Small intestine (tissue), 7 donors: Measurements from ENCODE around the gene NAP1L4. TPM values are rescaled to one million over a fixed set of nuclear protein-coding genes. Genes with fewer than 3 reads are reported as not detected.

ENCODE experiments used
- DNase-seq, 2 donors: peaks; one replicate each; pipeline versions ENCODE4 v3.0.0 to v3.0.0-alpha.2; 2013
- FAIRE-seq: peaks from 2 replicates; lab custom pipeline; 2012; peaks lifted over from hg19 to GRCh38; lab: Jason Lieb, UNC
- H3K27ac ChIP-seq, 3 donors: one replicate each; pipeline ENCODE4 v1.5.1; 2013; ENCODE audit warnings: low read length in 2 of 3, mild to moderate bottlenecking in 2 of 3, control low read depth in 1 of 3, inconsistent platforms in 1 of 3, low read depth in 1 of 3, moderate library complexity in 1 of 3
- H3K27me3 ChIP-seq, 3 donors: one replicate each; pipeline ENCODE4 v1.6.1; 2013; ENCODE audit warnings: low read length in 3 of 3, inconsistent platforms in 1 of 3; ENCODE audit not compliant: control insufficient read depth in 3 of 3, insufficient read depth in 3 of 3
- H3K36me3 ChIP-seq, 3 donors: one replicate each; pipeline ENCODE4 v1.6.1; 2013; ENCODE audit warnings: low read length in 3 of 3, inconsistent platforms in 1 of 3, low read depth in 1 of 3, mild to moderate bottlenecking in 1 of 3, moderate library complexity in 1 of 3; ENCODE audit not compliant: control insufficient read depth in 3 of 3, insufficient read depth in 2 of 3
- H3K4me1 ChIP-seq, 3 donors: one replicate each; pipeline ENCODE4 v1.6.1; 2013; ENCODE audit warnings: low read length in 2 of 3, inconsistent platforms in 1 of 3, low read depth in 1 of 3, mild to moderate bottlenecking in 1 of 3, moderate library complexity in 1 of 3; ENCODE audit not compliant: control insufficient read depth in 3 of 3, insufficient read depth in 2 of 3
- H3K4me3 ChIP-seq, 3 donors: one replicate each; pipeline ENCODE4 v1.5.1; 2013; ENCODE audit warnings: low read length in 3 of 3, control low read depth in 1 of 3, inconsistent platforms in 1 of 3, low read depth in 1 of 3, mild to moderate bottlenecking in 1 of 3, moderate library complexity in 1 of 3
- H3K9me3 ChIP-seq, 2 donors: one replicate each; pipeline ENCODE4 v1.6.1; 2013; ENCODE audit warnings: low read depth in 1 of 2, low read length in 1 of 2; ENCODE audit not compliant: control insufficient read depth in 2 of 2, insufficient read depth in 1 of 2
- WGBS, 3 donors: extraction: QIAGEN DNeasy Blood & Tissue Kit; methylation state at CpG; one replicate each; pipeline ENCODE4 v1.1.7; 2013; 5-methylcytosine and 5-hydroxymethylcytosine counted together
- polyA plus RNA-seq, 4 donors: library from polyadenylated mRNA; stranded (reverse) in 3 of 4; unstranded in 1 of 4; fragments of 200-250 nt in 3 of 4; fragments of 120-200 nt in 1 of 4; gene quantifications; one replicate each; pipeline versions ENCODE4 v1.2.1 to v1.2.3, GENCODE V29; 2013
- donor health status: healthy with polysubstance abuse.
- donor health status: control.
- donor health status: control.
- donor health status: Bipolar disorder and iron deficiency.
- donor health status: healthy.

The NAP1L4 gene
- polyA plus RNA-seq, 4 donors, result 75.1 to 108 (median 84.6) TPM

- Histone ChIP-seq H3K9me3 (no peaks in the 10 kb centered on the region), H3K4me3 (peak overlapping the region in 2 of 3 donors; percentile 4 to 73), H3K27ac (peak overlapping the region; percentile 53 to 99 (median 85)), H3K4me1 (peaks cover 0 to 13% (median 7%) of the 10 kb centered on the region in 3 donors), H3K27me3 (no peaks in the 10 kb centered on the region), H3K36me3 (peaks cover 0 to 22% (median 0%) of the 10 kb centered on the region in 3 donors)
- WGBS, 3 donors, result 17 to 30% (median 17%) methylated on average over 11 of the region's 11 CpGs
- no peak for FAIRE-seq
- peak; percentile 14 to 16 for DNase-seq
Observed at GRCh38 chr11:2987881-2988861, 4.0 kb downstream of the NAP1L4 start.

- Histone ChIP-seq H3K36me3 (peaks cover 0 to 33% (median under 1%) of the 10 kb centered on the region in 3 donors), H3K9me3 (no peaks in the 10 kb centered on the region), H3K27ac (no peak overlapping the region), H3K4me1 (peaks cover 0 to 9% (median 8%) of the 10 kb centered on the region in 3 donors), H3K4me3 (no peak overlapping the region), H3K27me3 (no peaks in the 10 kb centered on the region)
- DNase-seq (no peak), FAIRE-seq (no peak)
- WGBS, 3 donors, result 89 to 100% (median 90%) methylated on average over 4 of the region's 4 CpGs
Observed at GRCh38 chr11:2983908-2984307, 8.2 kb downstream of the NAP1L4 start.

GRCh38 chr11:2982214-2982613 lies 9.9 kb downstream of the NAP1L4 start:
- no peak for FAIRE-seq
- H3K4me1 ChIP-seq, result peaks cover 0 to 4% (median 0%) of the 10 kb centered on the region in 3 donors
- 30 to 61% (median 34%) methylated on average over 2 of the region's 2 CpGs for WGBS, 3 donors

GRCh38 chr11:2981130-2981529 lies 11.0 kb downstream of the NAP1L4 start:
- Histone ChIP-seq H3K9me3 (no peaks in the 10 kb centered on the region), H3K27ac (no peak overlapping the region), H3K4me1 (peaks cover 0 to 2% (median 0%) of the 10 kb centered on the region in 3 donors), H3K27me3 (no peaks in the 10 kb centered on the region), H3K4me3 (no peak overlapping the region), H3K36me3 (peaks cover 0 to 35% (median 18%) of the 10 kb centered on the region in 3 donors)
- no peak for FAIRE-seq
- WGBS, 3 donors, result 89 to 92% (median 90%) methylated on average over 8 of the region's 8 CpGs
- DNase-seq, result no peak

More at GRCh38 chr11:2982214-2982613, 9.9 kb downstream of the NAP1L4 start:
- DNase-seq, result no peak
- Histone ChIP-seq H3K27ac (no peak overlapping the region), H3K4me3 (no peak overlapping the region), H3K36me3 (peaks cover 0 to 32% (median 8%) of the 10 kb centered on the region in 3 donors), H3K9me3 (no peaks in the 10 kb centered on the region), H3K27me3 (no peaks in the 10 kb centered on the region)

- Histone ChIP-seq H3K27me3 (no peaks in the 10 kb centered on the region), H3K4me1 (peaks cover 0 to 2% (median 0%) of the 10 kb centered on the region in 3 donors), H3K9me3 (no peaks in the 10 kb centered on the region), H3K4me3 (no peak overlapping the region), H3K36me3 (peaks cover 4 to 38% (median 23%) of the 10 kb centered on the region in 3 donors), H3K27ac (no peak overlapping the region)
- DNase-seq, result no peak
- FAIRE-seq, result no peak
- 69 to 75% (median 73%) methylated on average over 6 of the region's 6 CpGs for WGBS, 3 donors
Observed at GRCh38 chr11:2980168-2980840, 11.8 kb downstream of the NAP1L4 start.

- DNase-seq, result no peak
- Histone ChIP-seq H3K27ac (no peak overlapping the region), H3K36me3 (peaks cover 15 to 51% (median 34%) of the 10 kb centered on the region in 3 donors), H3K4me1 (no peaks in the 10 kb centered on the region), H3K9me3 (no peaks in the 10 kb centered on the region), H3K27me3 (no peaks in the 10 kb centered on the region), H3K4me3 (no peak overlapping the region)
- 55 to 68% (median 57%) methylated on average over 7 of the region's 7 CpGs for WGBS, 3 donors
- no peak for FAIRE-seq
Observed at GRCh38 chr11:2977113-2977512, 15.0 kb downstream of the NAP1L4 start.

- Histone ChIP-seq H3K4me1 (no peaks in the 10 kb centered on the region), H3K27me3 (no peaks in the 10 kb centered on the region), H3K4me3 (no peak overlapping the region), H3K36me3 (peaks cover 15 to 51% (median 39%) of the 10 kb centered on the region in 3 donors), H3K27ac (no peak overlapping the region), H3K9me3 (no peaks in the 10 kb centered on the region)
- DNase-seq (no peak), FAIRE-seq (no peak)
- WGBS, 3 donors, result 81 to 84% (median 82%) methylated on average over 6 of the region's 6 CpGs
Observed at GRCh38 chr11:2976294-2977063, 15.7 kb downstream of the NAP1L4 start.
